A549 treated with AZD2906 at 1 μM for 4 hours (cell line): ENCODE results near the gene LCP2. TPM values are rescaled to one million over a fixed set of nuclear protein-coding genes. Genes with fewer than 3 reads are reported as not detected.

Source experiments
- total RNA-seq: library from RNA; stranded (reverse); fragments of 200-300 nt; extraction: Qiagen RNA extraction; gene quantifications from 5 replicates; pipeline ENCODE4 v1.2.3, GENCODE V29; 2022

The LCP2 gene
- total RNA-seq = not detected in 5 replicates

DNA sequence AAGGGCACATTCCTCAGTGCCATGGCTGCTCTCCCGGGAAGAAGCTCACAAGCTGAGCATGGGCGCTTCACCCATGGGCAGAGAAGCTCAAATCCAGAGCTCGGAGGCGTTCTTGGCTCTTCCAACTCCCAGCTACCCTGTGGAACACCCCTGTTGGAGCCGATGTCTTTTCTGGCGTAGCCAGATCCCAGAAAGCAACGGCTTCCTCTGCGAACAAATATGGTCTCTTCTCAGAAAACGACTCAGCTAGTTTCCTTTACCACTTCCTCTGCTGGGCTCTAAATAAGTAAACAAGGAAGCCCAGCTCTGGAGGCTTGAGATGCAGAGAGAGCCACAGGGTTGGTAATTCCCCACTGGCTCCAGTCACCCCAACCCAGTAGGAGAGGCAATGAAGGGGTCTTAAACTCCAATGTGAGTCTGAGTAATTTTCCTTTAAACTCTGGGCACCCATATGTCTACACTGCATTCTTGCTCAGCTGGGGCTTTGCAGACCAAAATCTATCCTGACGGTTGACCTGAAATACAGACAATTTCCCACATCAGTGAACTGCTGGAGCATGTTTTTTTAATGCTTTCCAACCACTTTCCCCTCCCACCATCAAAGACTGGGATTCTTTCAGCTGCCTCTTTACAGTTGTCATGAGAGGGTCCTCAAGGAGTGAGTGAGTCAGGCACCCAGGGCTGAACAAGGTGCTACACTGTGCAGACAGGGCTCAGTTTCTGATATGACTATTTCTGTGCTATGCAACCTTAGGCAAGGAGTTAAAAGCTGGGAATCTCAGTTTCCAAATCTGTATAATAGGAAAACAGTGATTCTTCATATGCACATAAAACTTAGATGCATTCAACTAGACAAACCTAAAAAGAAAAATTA, at the start of gene LCP2:
TSS of gene LCP2 (minus strand) at position 189 of the 874 bp plus-strand sequence. CDS start at position 23, 166 bp downstream.

DNA sequence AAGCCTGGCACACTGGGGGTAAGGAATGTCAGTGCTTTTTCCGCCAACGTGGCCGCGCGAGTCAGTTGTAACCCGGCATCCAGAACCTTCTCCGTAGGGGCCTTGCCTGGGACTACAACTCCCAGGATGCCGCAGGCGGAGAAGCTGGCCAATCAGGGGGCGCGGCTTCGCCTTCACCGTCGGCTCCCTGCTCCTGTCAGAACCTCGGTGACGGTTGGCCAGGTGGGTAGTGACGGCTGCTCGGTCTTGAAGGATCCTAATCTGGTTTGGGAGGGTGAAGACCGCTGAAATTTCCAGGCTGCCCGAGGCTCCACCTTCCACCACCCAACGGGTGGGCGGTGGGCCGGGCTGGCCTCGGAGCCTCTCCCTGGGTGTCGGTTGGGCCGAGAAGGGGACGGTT, 64.8 kb downstream of the LCP2 start, which contains the start of gene C5orf58:
TSS of gene C5orf58 (plus strand) at position 200 of the 400 bp plus-strand sequence. CDS start 1,992 bp downstream, outside the sequence.

Other genes starting within 250 kb of the LCP2 start
- not detected in 5 replicates for gene FOXI1, start 191.9 kb downstream of the LCP2 start, total RNA-seq
- gene C5orf58, start 64.8 kb downstream of the LCP2 start, total RNA-seq = not detected in 5 replicates
- not detected in 5 replicates for gene KCNMB1, start 91.6 kb upstream of the LCP2 start, total RNA-seq
- gene KCNIP1, start 206.2 kb upstream of the LCP2 start, total RNA-seq = not detected in 5 replicates